NCI-H510A treated with DMSO at 0.1 percent for 48 hours (cell line): ENCODE measurements around the gene DCX.

ENCODE experiments used
- DNase-seq: peaks from one replicate; lab custom pipeline; 2025; lab: John Stamatoyannopoulos, UW

Gene DCX

DNA sequence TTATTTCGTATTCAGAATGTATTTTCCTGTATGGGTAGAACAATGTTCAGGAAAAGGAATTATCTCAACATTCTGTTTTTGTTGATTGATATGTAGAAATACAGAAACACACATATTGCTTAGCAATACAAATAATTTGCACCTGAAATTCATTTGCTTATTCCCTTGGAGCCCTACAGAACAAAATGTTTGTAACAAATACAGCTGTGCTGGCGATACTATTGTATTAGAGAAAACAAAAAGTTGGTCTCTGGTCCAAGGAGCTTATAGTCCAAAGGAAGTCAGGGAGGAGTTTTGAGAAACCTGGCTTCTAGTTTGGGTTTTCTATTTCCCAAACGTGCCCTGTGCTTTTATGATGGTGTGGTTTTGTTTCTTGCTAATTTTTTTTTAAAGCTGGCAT is 104.0 kb downstream of the DCX start:
- no peak for DNase-seq

DNA sequence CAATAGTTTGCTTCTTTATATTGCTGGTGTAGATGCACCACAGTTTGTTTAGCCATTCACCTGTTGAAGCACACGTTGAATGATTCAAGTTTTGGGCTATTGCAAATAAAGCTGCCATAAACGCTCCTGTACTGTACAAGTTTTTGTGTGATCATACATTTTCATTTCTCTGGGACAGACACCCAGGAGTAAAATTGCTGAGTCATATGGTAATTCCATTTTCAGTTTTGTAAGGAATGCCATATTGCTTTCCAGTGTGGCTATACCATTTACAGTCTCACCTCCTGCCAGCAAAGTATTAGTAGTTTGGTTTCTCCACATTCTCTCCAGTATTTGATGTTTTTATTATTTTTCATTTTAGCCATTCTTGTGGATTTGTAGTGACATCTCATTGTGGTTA is 109.7 kb downstream of the DCX start:
- DNase-seq = no peak

DNA sequence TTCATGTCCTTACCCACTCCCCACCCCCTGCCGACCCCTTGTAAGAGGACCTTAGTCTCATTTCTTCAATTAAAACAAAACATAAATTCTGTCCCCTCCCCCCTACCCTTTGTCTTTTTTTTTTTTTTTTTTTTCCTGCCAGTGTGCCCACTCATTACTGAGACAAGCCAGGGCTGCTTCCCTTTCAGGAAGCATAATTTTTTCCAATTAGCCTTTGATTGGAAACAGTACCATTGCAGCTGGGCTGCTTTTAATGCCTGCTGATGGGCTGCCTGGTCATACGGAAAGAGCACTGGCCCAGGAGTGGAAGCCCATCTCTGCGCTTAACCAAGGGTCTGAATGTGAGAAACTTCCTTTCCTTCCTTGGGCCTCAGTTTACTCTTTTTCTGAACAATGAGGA is 123.2 kb downstream of the DCX start:
- no peak for DNase-seq

DNA sequence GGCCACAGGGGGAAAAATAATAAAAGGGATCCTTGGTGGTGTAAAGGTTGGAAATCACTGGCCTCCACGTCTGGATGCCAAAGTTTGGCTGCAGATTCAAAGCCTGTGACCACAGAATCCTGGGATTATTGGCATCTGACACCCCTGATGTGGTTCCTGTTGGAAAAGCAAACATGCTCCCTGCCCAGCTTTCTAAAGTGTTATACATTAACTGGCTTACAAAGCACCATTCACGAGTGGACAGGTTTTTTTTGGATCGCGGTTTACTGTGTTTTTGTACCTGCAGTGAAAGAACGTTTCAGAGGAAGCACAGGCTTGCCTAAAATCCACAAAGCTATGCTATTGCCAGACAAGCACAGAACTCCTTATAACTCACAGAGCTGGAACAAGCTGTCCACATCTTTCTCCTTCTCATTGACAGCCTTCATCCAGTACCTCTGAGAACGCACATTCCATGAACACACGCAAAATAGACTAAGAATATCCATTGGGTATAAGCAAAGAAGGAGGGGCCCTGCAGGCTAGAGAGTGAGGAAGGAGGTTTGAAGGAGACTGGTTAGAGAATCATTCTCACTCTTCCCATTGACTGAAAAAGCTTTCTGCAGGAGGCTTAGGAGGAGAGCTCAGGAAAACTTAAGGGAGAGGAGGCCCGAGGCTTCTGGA is 127.2 kb downstream of the DCX start:
- DNase-seq = no peak

DNA sequence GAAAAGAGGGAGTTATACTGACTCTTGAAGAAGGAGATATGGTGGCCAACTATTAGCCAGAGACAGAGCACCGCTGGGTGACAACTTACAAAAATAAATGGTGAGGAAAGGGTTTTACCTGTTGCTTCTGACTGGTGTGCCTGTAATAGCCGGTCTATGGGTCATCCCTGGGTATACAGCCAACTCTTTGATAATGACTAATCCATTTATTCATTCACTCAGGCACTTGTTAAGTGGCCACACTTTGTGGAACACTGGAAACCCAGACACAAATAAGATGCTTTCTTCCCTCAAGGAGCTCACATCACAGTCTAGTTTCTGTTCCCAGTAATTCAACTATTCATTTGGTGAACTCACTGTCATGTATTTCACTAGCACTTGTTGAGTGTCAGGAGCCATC is 128.5 kb downstream of the DCX start:
- DNase-seq = no peak

DNA sequence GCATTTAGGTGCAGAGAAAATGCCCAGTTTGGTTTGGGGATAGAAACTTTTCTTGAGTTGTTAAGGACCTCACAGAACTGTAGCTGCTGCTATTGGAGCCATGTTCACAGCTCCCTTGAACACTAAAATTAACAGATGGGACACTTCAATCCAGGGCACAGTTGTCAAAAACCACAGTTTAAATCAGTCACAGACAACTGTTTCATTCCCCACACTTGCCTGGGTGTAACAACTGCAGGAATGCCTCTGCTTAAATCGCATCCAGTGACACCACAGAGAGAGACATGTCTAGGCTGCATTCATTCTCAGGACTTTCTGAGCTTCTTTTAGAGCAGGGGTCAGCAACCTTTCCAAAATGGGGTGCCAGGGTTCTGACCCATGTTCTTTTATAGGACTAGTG is 129.0 kb downstream of the DCX start:
- DNase-seq = no peak

DNA sequence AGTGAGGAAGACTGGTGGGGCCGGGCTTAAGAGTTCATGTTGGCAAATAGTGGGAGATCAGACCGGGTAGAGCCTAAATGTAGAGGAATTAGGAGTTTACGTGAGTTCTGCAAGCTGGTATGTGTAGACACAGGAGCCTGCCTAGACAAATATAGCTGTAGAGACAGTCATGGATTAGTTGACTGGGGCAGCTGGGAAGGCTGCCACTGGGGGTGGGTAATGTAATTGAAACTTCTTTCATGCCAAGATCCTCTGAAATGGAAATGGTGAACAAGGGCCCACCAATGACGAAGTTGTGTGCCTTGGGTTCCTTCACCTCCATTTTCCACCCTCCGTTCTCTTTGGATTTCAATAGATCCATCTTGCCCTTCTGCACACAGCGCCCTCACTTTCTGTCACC is 129.9 kb downstream of the DCX start:
- no peak for DNase-seq

DNA sequence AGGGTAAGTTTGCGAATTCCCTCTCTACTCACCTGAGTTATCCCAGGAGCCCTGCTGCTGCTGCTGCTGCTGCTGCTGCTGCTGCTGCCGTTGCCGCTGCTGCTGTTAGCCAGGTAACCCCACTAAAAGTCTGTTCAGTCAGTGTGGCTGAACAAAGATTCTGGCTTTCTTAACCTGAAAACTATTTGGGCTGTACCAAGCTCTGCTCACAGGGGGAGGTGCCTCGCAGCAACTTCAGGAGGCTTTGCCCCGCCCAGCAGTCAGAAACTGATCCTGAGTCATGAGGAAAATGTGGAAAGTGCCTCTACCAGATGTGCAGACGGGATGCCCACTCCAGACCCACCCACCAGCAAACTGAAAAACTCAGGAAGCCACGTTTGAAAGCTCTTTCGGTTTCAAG is 141.7 kb downstream of the DCX start, which contains the start of gene CAPN6:
CAPN6 (minus strand) TSS at position 145 of the 400 bp plus-strand sequence. CDS start 6,547 bp downstream, outside the sequence.
- no peak for DNase-seq

DNA sequence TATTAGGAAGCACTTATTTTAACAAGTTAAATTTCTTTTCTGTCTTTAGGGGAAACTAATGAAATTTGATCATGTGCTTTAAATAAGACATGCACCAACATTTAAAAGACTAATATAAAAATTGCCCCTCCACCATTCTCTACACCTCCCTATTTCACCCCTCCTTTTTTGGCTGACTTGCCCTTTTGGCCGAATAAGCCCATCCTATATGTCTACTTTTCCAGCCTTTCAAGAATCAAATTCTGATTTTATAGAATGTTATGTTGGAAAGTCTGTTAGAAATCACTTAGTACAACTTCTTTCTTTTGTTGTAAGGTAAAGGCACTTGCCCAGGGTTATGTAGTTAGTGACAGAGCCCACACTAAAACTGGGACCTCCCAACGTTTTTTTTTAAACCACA is 143.5 kb downstream of the DCX start:
- DNase-seq = no peak

DNA sequence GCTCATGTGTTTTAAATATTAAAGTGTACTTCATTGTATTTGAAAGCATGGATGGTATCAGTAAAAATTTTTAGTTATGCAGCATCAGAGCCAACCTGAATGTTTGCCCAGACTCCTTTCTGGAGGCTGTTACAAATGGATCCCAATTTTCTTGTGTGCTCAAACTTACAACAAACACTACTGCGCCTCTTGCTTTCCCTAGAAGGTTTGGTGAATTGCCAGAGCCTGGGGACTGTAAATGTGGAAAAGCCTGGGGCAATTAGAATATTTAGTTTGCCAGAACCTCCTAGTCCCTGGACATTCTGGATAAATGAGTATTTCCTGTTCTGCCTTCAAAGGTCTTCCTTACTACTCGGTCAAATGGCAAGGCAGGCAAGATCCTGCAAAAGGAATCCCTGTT is 146.5 kb downstream of the DCX start:
- no peak for DNase-seq

DNA sequence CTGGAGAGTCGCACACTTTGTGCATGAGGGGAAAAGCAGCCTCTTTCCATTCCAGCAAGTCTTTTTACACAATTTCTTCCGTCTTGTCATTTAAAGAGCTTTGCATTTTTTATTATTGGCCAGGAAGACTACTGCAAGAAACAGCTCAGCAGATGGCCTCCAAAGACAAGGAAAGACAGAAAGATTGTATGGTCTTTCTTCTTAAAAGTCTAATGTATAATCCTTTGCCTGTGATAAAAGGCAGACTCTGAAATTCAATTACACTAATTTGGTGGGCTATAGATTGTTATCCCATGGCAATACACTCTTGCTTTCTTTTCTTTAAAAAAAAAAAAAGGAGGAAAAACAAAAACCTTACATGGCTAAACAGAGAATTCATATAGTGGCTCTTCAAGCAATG is 147.6 kb downstream of the DCX start:
- DNase-seq = no peak

DNA sequence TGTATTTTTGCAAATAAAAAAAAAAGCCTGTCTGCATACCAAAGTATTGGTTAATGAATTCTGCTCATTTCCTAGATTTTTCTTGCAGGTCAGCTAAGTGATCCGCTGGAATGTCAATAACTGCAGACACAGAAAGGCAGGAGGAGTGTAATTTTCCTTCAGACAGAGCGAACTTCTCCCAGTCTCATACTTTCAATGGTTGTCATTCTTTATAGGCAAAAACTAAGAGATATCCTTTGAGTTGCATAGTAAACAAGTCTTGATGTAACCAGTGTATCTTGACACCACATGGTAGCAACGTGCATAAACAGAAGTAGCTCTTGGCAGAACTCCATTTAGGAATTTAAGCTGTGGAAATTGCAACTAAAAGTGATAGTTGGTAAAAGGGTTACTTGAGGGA is 149.9 kb downstream of the DCX start:
- no peak for DNase-seq

DNA sequence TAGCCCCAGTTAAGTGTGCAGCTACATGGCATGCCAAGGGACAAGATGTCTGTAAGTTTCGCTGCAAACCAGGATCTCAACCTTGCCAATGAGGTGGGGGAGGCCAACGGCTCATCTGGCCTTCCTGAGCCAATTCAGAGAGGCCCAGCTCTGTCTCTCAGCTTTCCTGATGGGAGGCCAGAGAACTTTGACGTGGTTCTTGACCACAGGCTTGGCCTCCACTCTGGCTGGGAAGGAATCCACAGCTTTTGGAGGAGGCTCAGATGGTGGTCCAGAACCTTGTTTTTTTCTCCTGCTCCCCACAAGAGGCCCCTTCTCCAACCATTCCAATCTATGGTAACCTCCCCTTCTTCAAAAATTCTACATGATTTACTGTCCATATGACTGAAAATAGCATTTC is 151.5 kb downstream of the DCX start:
- DNase-seq = no peak

DNA sequence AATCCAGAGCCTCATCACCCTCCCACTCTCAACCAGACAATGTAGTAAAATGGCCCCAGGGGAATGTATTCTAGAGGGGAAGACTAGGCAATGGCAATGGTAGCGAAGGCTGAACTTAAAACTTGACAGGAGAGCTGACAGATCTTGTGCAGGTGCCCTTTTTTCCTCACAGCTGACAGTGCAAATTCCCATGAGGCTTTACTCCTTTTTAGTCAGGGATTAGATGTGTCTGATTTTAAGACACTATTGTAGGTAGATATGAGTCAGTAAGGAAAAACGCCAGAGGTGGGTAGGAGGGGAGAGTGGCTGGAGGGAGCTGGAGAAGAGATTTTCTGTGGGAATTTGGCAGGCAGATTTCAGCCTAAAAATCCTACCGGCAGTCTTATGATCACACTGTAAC is 152.4 kb downstream of the DCX start:
- no peak for DNase-seq

DNA sequence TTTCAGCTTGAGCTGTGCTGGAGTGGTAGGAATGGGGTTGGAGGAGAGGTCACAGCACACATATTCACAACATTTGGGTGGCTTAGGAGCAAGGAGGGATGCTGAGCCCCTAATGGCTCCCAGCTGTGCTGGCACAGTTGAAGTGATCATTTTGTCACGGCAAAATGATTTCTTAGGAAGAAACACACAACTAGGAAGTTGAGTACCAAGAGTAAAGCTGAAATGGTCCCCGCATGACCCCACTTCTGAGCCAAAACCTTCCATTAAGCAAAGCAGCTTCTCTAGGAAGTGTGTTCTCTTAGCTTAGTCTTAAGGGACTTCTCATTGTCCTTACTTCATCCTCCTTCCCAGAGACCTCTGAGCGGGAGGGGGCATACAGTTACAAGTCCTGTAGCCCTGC is 154.3 kb downstream of the DCX start:
- no peak for DNase-seq

DNA sequence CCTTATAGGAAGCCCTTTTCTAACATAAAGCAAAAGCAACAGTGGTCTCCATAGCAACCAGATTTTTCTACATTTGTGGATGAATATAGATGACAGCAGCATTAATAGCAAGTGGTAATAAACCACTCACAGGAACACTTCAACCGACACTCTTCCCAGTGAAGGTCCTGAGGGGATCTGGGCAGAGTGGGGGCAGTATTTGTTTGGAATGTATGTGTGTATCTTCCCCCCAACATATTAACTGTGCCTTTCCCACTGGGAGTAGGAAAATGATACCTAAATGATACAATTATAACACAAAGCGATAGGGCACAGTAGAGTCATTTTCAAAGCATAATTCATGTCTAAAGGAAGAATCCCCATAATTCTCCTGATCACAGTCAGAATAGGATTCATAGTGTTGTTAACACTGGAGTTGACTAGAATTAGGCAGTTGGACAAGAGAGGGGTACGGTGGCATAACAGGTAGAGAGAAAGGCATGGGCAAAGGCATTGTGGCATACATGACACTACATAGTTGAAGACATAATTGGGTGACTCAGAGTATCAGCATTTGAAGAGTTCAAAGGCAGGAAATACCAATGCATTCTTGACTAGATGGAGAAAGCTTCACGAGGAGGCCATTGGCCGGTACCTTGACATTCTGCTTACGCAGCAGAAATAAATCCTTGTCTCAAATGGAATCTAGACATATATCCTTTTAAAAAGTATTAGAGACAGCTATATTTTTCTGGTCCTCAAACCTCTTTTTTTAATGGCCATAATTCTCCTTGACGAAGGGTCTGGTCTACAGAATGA is 156.9 kb downstream of the DCX start:
- no peak for DNase-seq

DNA sequence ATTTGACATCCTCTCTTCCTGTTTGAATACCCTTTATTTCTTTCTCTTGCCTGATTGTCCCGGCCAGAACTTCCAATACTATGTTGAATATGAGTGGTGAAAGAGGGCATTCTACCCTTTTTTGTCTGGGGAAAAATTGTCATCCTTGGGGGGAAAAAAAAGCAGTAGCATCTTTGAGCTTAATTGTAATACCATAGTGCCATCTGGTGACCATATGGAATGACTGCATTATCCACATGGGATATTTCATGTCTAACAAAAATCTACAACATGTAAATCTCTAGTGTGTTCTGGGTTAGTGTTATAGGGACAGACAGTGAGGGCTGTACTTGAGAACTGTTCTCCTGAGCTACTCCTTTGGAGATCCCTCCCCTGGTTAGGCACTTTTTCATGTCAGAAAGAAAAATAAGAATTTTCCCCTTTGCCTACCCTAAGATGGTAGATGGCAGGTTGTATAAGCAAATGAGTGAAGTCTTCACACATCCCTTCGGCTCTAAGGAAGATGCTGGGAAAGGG is 167.7 kb downstream of the DCX start:
- peak; percentile 9 for DNase-seq
